DOHH2 (cell line): Measurements from ENCODE around the gene JOSD2.

Experiments used
- H3F3A ChIP-seq: fragments of 200-600 bp; sonication (generic), shearing (Covaris generic); 2 replicates; pipeline ENCODE4 v1.6.0; 2016; ENCODE audit warnings: antibody characterized with exemption, mild to moderate bottlenecking; ENCODE audit not compliant: control insufficient read depth, insufficient read depth
- H3K27ac ChIP-seq: fragments of 200-600 bp; sonication (generic); 2 replicates; pipeline ENCODE4 v1.5.1; 2014; ENCODE audit warnings: low read depth, mild to moderate bottlenecking, low read length, moderate library complexity
- H3K27me3 ChIP-seq: fragments of 200-600 bp; sonication (generic); 2 replicates; pipeline ENCODE4 v1.6.1; 2014; ENCODE audit warnings: mild to moderate bottlenecking, low read length, mixed read lengths; ENCODE audit not compliant: control insufficient read depth
- H3K36me3 ChIP-seq: fragments of 200-600 bp; sonication (generic); 2 replicates; pipeline ENCODE4 v1.6.1; 2014; ENCODE audit warnings: mild to moderate bottlenecking, low read length, moderate library complexity, mixed read lengths; ENCODE audit not compliant: control insufficient read depth
- H3K4me1 ChIP-seq: fragments of 200-600 bp; sonication (generic); 2 replicates; pipeline ENCODE4 v1.6.1; 2014; ENCODE audit warnings: mild to moderate bottlenecking, low read length, mixed read lengths; ENCODE audit not compliant: control insufficient read depth
- H3K4me2 ChIP-seq: fragments of 200-600 bp; sonication (generic); 2 replicates; pipeline ENCODE4 v1.6.0; 2014; ENCODE audit warnings: mild to moderate bottlenecking, low read length, moderate library complexity
- H3K4me3 ChIP-seq: fragments of 200-600 bp; sonication (generic); 2 replicates; pipeline ENCODE4 v1.5.1; 2014; ENCODE audit warnings: mild to moderate bottlenecking, low read length, mixed read lengths
- H3K79me2 ChIP-seq: fragments of 200-600 bp; sonication (generic); 2 replicates; pipeline ENCODE4 v1.6.1; 2014; ENCODE audit warnings: mild to moderate bottlenecking, low read length, mixed read lengths; ENCODE audit not compliant: control insufficient read depth
- H3K9me2 ChIP-seq: fragments of 200-600 bp; sonication (generic); replicated peaks from 2 replicates; pipeline ENCODE4 v1.6.1; 2014; ENCODE audit warnings: mild to moderate bottlenecking, low read length, mixed read lengths; ENCODE audit not compliant: control insufficient read depth
- H3K9me3 ChIP-seq: fragments of 200-600 bp; sonication (generic); 2 replicates; pipeline ENCODE4 v1.6.1; 2014; ENCODE audit warnings: antibody characterized with exemption, low read length, mixed read lengths; ENCODE audit not compliant: control insufficient read depth, insufficient read depth
- H4K20me1 ChIP-seq: fragments of 200-600 bp; sonication (generic); 2 replicates; pipeline ENCODE4 v1.6.0; 2014; ENCODE audit warnings: low read depth, mild to moderate bottlenecking, antibody characterized with exemption, low read length, moderate library complexity; ENCODE audit not compliant: control insufficient read depth, insufficient read depth
- CTCF ChIP-seq: fragments of 200-600 bp; sonication (generic); IDR thresholded peaks from one replicate; pipeline ENCODE4 v1.5.1; 2014; ENCODE audit warnings: antibody characterized with exemption, mild to moderate bottlenecking, low read depth, low read length; ENCODE audit not compliant: poor library complexity, severe bottlenecking
- EZH2phosphoT487 ChIP-seq: fragments of 200-600 bp; sonication (generic); IDR thresholded peaks from 2 replicates; pipeline ENCODE4 v1.6.1; 2017; ENCODE audit warnings: borderline replicate concordance, mild to moderate bottlenecking, antibody characterized with exemption, low read length, moderate library complexity, mixed read lengths

JOSD2 gene

GRCh38 chr19:50510121-50510670 lies 795 bp downstream of the JOSD2 start:
- Histone ChIP-seq H3K4me2 (peak overlapping the region; percentile 90), H3K36me3 (no peaks in the 10 kb centered on the region), H3K27me3 (no peaks in the 10 kb centered on the region), H3K4me1 (peaks cover 14% of the 10 kb centered on the region), H3F3A (no peaks in the 10 kb centered on the region), H3K9me3 (no peaks in the 10 kb centered on the region), H3K79me2 (peaks cover 3% of the 10 kb centered on the region; the same call in 1 of the 2 replicates), H4K20me1 (no peaks in the 10 kb centered on the region), H3K4me3 (peak overlapping the region; percentile 79), H3K9me2 (no peaks in the 10 kb centered on the region), H3K27ac (no peak overlapping the region)
- TF ChIP-seq CTCF: no peak
- TF ChIP-seq EZH2phosphoT487: no peak

- peaks cover 14% of the 10 kb centered on the region for H3K4me1 ChIP-seq
- peaks cover 3% of the 10 kb centered on the region; the same call in 1 of the 2 replicates for H3K79me2 ChIP-seq
- no peak overlapping the region for H3K27ac ChIP-seq
- no peaks in the 10 kb centered on the region for H4K20me1 ChIP-seq
- H3K9me2 ChIP-seq: no peaks in the 10 kb centered on the region
- no peak overlapping the region for H3K4me2 ChIP-seq
- H3F3A ChIP-seq: no peaks in the 10 kb centered on the region
- no peak overlapping the region for H3K4me3 ChIP-seq
- TF ChIP-seq EZH2phosphoT487 (no peak), CTCF (no peak)
- no peaks in the 10 kb centered on the region for H3K27me3 ChIP-seq
- no peaks in the 10 kb centered on the region for H3K36me3 ChIP-seq
- no peaks in the 10 kb centered on the region for H3K9me3 ChIP-seq
Observed at GRCh38 chr19:50509366-50509765, 1.6 kb downstream of the JOSD2 start.

GRCh38 chr19:50508843-50509190 lies 2.2 kb downstream of the JOSD2 start:
- no peaks in the 10 kb centered on the region for H3K27me3 ChIP-seq
- H3K4me3 ChIP-seq: no peak overlapping the region
- no peaks in the 10 kb centered on the region for H4K20me1 ChIP-seq
- peaks cover 14% of the 10 kb centered on the region for H3K4me1 ChIP-seq
- no peak overlapping the region for H3K27ac ChIP-seq
- no peaks in the 10 kb centered on the region for H3K9me3 ChIP-seq
- TF ChIP-seq EZH2phosphoT487 (no peak), CTCF (no peak)
- H3K9me2 ChIP-seq: no peaks in the 10 kb centered on the region
- H3K36me3 ChIP-seq: no peaks in the 10 kb centered on the region
- H3K4me2 ChIP-seq: no peak overlapping the region
- H3F3A ChIP-seq: no peaks in the 10 kb centered on the region
- peaks cover 3% of the 10 kb centered on the region; the same call in 1 of the 2 replicates for H3K79me2 ChIP-seq

GRCh38 chr19:50507376-50507775 lies 3.6 kb downstream of the JOSD2 start:
- Histone ChIP-seq H4K20me1 (no peaks in the 10 kb centered on the region), H3K27me3 (no peaks in the 10 kb centered on the region), H3K4me2 (no peak overlapping the region), H3K9me2 (no peaks in the 10 kb centered on the region), H3K27ac (no peak overlapping the region), H3K4me3 (no peak overlapping the region), H3K36me3 (no peaks in the 10 kb centered on the region), H3F3A (no peaks in the 10 kb centered on the region), H3K79me2 (peaks cover 3% of the 10 kb centered on the region; the same call in 1 of the 2 replicates), H3K9me3 (no peaks in the 10 kb centered on the region), H3K4me1 (peaks cover 14% of the 10 kb centered on the region)
- TF ChIP-seq EZH2phosphoT487 (no peak), CTCF (no peak)
